H1 (cell line): ENCODE data around the gene NGFR. TPM values are rescaled to one million over a fixed set of nuclear protein-coding genes. Genes with fewer than 3 reads are reported as not detected.

Experiments used
- EP300 ChIP-seq, 2 experiments: IDR thresholded peaks; 1 replicate in 1 of 2; 2 replicates in 1 of 2; pipeline ENCODE4 v1.6.1; 2011 to 2012; ENCODE audit warnings: low read depth in 2 of 2, low read length in 2 of 2, mild to moderate bottlenecking in 2 of 2, borderline replicate concordance in 1 of 2, inconsistent platforms in 1 of 2, moderate library complexity in 1 of 2
- HDAC6 ChIP-seq: IDR thresholded peaks from one replicate; pipeline ENCODE4 v1.7.1; 2012; ENCODE audit warnings: low read depth, mild to moderate bottlenecking, inconsistent platforms, low read length, moderate library complexity
- KDM5A ChIP-seq: fragments of 200-600 bp; IDR thresholded peaks from 2 replicates; pipeline ENCODE4 v1.7.1; 2012; ENCODE audit warnings: mild to moderate bottlenecking, low read length, inconsistent platforms, mixed read lengths
- PHF8 ChIP-seq: fragments of 200-600 bp; sonication (generic); conservative IDR thresholded peaks from 2 replicates; pipeline ENCODE4 v1.7.1; 2012; ENCODE audit warnings: low read depth, mild to moderate bottlenecking, inconsistent platforms, low read length, moderate library complexity
- RBBP5 ChIP-seq: IDR thresholded peaks from 2 replicates; pipeline ENCODE4 v1.7.1; 2012; ENCODE audit warnings: low read depth, mild to moderate bottlenecking, inconsistent platforms, low read length, moderate library complexity, borderline replicate concordance
- RXRA ChIP-seq: IDR thresholded peaks from 2 replicates; pipeline ENCODE4 v1.6.1; 2011; ENCODE audit warnings: low read depth, mild to moderate bottlenecking, low read length, moderate library complexity; ENCODE audit not compliant: insufficient read depth
- SP2 ChIP-seq: IDR thresholded peaks from 2 replicates; pipeline ENCODE4 v1.6.1; 2012; ENCODE audit warnings: mild to moderate bottlenecking, low read length, inconsistent platforms
- polyA plus RNA-seq, 7 experiments: library from polyadenylated mRNA; depleted of rRNA in 3 of 7; stranded (reverse) in 5 of 7; unstranded in 2 of 7; fragments of >200 nt in 5 of 7; fragments of 200-250 nt in 2 of 7; gene quantifications; 1 replicate in 5 of 7; 2 replicates in 1 of 7; 4 replicates in 1 of 7; pipeline versions ENCODE4 v1.2.1 to v1.2.3, GENCODE V29; 2011 to 2013; ENCODE audit warnings: missing spikeins in 2 of 7, mixed read lengths in 2 of 7
- total RNA-seq: library from RNA; stranded (reverse); fragmentation: NEBNext Ultra II Directional; extraction: Animal tissue kit (Norgen Biotek cat#: 25700); gene quantifications from 2 replicates; pipeline ENCODE4 v1.2.1, GENCODE V29; 2021
- TF ChIP-seq, protein P1 (sequence below): IDR thresholded peaks from 2 replicates; pipeline ENCODE4 v1.6.1; 2012; ENCODE audit warnings: low read length, inconsistent platforms

NGFR gene
- total and polyA plus RNA-seq, 2 of the 8 experiments (the other 6 are each of a cell fraction or from before 2014, with no cell fraction given), result 8.1 to 10.3 TPM

DNA sequence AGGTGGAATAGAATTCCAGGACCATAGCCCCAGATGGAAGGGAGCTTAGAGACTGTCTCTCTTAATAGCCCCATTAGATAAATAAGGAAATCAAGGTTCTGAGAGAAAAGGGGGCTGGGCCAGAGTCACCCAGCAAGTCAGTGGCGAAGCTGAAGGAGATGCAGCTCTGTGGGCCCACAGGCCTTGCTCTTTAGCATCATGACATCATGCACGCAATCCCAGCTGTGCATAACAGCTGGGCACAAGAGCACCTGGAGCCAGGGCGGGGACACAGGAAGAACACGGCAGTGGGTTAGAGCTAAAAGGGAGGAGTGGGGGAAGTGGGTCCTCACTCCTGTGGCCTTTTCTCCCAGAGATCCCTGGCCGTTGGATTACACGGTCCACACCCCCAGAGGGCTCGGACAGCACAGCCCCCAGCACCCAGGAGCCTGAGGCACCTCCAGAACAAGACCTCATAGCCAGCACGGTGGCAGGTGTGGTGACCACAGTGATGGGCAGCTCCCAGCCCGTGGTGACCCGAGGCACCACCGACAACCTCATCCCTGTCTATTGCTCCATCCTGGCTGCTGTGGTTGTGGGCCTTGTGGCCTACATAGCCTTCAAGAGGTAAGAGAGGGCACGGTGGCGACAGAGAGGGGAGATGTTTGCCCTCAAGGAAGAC is 15.1 kb downstream of the NGFR start (continued):
- TF ChIP-seq EP300 (IDR thresholded peaks at IDR 0.05; ENCODE audit: borderline replicate concordance in 1 of 2, low read depth in 2 of 2, low read length in 2 of 2), result no peak
- TF ChIP-seq KDM5A, result no peak
- no peak for TF ChIP-seq RBBP5
- no peak for TF ChIP-seq SP2
- no peak for TF ChIP-seq RXRA
- no peak for TF ChIP-seq HDAC6
- TF ChIP-seq PHF8, result no peak
- TF ChIP-seq, protein P1, sequence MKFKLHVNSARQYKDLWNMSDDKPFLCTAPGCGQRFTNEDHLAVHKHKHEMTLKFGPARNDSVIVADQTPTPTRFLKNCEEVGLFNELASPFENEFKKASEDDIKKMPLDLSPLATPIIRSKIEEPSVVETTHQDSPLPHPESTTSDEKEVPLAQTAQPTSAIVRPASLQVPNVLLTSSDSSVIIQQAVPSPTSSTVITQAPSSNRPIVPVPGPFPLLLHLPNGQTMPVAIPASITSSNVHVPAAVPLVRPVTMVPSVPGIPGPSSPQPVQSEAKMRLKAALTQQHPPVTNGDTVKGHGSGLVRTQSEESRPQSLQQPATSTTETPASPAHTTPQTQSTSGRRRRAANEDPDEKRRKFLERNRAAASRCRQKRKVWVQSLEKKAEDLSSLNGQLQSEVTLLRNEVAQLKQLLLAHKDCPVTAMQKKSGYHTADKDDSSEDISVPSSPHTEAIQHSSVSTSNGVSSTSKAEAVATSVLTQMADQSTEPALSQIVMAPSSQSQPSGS, result no peak
